OCI-LY1 (cell line): ENCODE data around the gene OVAAL.

Experiments
- H2AFZ ChIP-seq: fragments of 200-600 bp; sonication (generic), shearing (Covaris generic); 2 replicates; pipeline ENCODE4 v1.6.0; 2014; ENCODE audit warnings: antibody characterized with exemption, mild to moderate bottlenecking, low read length
- H3F3A ChIP-seq: fragments of 200-600 bp; sonication (generic), shearing (Covaris generic); 2 replicates; pipeline ENCODE4 v1.6.0; 2014; ENCODE audit warnings: mild to moderate bottlenecking, antibody characterized with exemption, low read length, moderate library complexity; ENCODE audit not compliant: insufficient read depth
- H3K27ac ChIP-seq: fragments of 200-600 bp; sonication (generic); 2 replicates; pipeline ENCODE4 v1.5.1; 2014; ENCODE audit warnings: low read length, mixed run types, mild to moderate bottlenecking, low read depth; ENCODE audit not compliant: poor library complexity, severe bottlenecking
- H3K27me3 ChIP-seq: fragments of 200-600 bp; sonication (generic); 2 replicates; pipeline ENCODE4 v1.6.0; 2014; ENCODE audit warnings: antibody characterized with exemption, mild to moderate bottlenecking, low read length, moderate library complexity; ENCODE audit not compliant: insufficient read depth
- H3K36me3 ChIP-seq: fragments of 200-600 bp; sonication (generic); 2 replicates; pipeline ENCODE4 v1.6.1; 2014; ENCODE audit warnings: mild to moderate bottlenecking, antibody characterized with exemption, low read length, moderate library complexity, mixed read lengths; ENCODE audit not compliant: insufficient read depth
- H3K4me1 ChIP-seq: fragments of 200-600 bp; sonication (generic); 2 replicates; pipeline ENCODE4 v1.5.1; 2014; ENCODE audit warnings: mild to moderate bottlenecking, low read length, moderate library complexity; ENCODE audit not compliant: insufficient read depth, severe bottlenecking
- H3K4me2 ChIP-seq: fragments of 200-600 bp; sonication (generic), shearing (Covaris generic); 2 replicates; pipeline ENCODE4 v1.6.1; 2014; ENCODE audit warnings: low read length
- H3K4me3 ChIP-seq: fragments of 200-600 bp; sonication (generic); 2 replicates; pipeline ENCODE4 v1.5.1; 2014; ENCODE audit warnings: low read length, low read depth, mild to moderate bottlenecking, mixed read lengths; ENCODE audit not compliant: poor library complexity, severe bottlenecking
- H3K79me2 ChIP-seq: fragments of 200-600 bp; shearing (Covaris generic); 2 replicates; pipeline ENCODE4 v1.6.1; 2016; ENCODE audit warnings: mixed run types, low read length, mixed read lengths; ENCODE audit not compliant: insufficient read depth
- H3K9ac ChIP-seq: fragments of 200-600 bp; sonication (generic), shearing (Covaris generic); 2 replicates; pipeline ENCODE4 v1.6.1; 2014; ENCODE audit warnings: mild to moderate bottlenecking, low read length, mixed read lengths
- H3K9me2 ChIP-seq: fragments of 200-600 bp; sonication (generic), shearing (Covaris generic); 2 replicates; pipeline ENCODE4 v1.6.1; 2014; ENCODE audit warnings: low read depth, mild to moderate bottlenecking, low read length, mixed read lengths
- H3K9me3 ChIP-seq: fragments of 200-600 bp; shearing (Covaris generic); 2 replicates; pipeline ENCODE4 v1.6.1; 2014; ENCODE audit warnings: low read length, mixed read lengths
- H4K20me1 ChIP-seq: fragments of 200-600 bp; sonication (generic), shearing (Covaris generic); 2 replicates; pipeline ENCODE4 v1.6.0; 2016; ENCODE audit warnings: mild to moderate bottlenecking, low read length; ENCODE audit not compliant: insufficient read depth
- EZH2 ChIP-seq: fragments of 200-600 bp; sonication (generic), shearing (Covaris generic); IDR thresholded peaks from 2 replicates; pipeline ENCODE4 v1.8.0; 2017; ENCODE audit warnings: borderline replicate concordance, mixed run types, mild to moderate bottlenecking, antibody characterized with exemption, low read length, moderate library complexity, mixed read lengths
- TF ChIP-seq, protein P1 (sequence below): fragments of 200-600 bp; sonication (generic), shearing (Covaris generic); IDR thresholded peaks from 2 replicates; pipeline ENCODE4 v1.5.1; 2017; ENCODE audit warnings: mild to moderate bottlenecking, antibody characterized with exemption, low read length, moderate library complexity, mixed read lengths

Gene OVAAL

DNA sequence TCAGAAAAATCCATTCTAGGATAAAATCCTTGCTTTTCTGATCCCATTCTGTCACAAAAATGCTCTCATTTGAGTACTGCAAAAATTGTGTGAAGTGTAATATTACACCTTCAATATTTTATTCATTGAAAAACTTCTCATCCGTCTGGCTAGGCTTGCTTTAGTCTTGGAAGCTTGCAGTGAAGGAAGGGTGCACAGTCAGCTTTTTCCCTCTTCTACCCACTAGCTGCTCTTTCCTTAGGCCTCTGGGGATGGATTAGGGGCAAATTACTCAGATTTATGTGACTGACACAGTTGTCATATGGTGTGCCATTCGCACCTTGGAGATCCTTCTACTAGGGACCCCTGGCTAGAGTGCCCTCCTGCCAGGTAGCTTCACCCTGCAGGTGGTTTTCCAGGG, 32.1 kb downstream of the OVAAL start:
- no peak overlapping the region for H3K27ac ChIP-seq
- H3F3A ChIP-seq: no peaks in the 10 kb centered on the region
- H3K4me3 ChIP-seq: no peak overlapping the region
- H4K20me1 ChIP-seq: no peaks in the 10 kb centered on the region
- no peak overlapping the region for H2AFZ ChIP-seq
- no peaks in the 10 kb centered on the region for H3K9me2 ChIP-seq
- H3K79me2 ChIP-seq: no peaks in the 10 kb centered on the region
- no peaks in the 10 kb centered on the region for H3K27me3 ChIP-seq
- no peaks in the 10 kb centered on the region for H3K4me1 ChIP-seq
- H3K9me3 ChIP-seq: no peaks in the 10 kb centered on the region
- no peak overlapping the region for H3K9ac ChIP-seq
- no peaks in the 10 kb centered on the region for H3K36me3 ChIP-seq
- no peak overlapping the region for H3K4me2 ChIP-seq
- TF ChIP-seq, protein P1, sequence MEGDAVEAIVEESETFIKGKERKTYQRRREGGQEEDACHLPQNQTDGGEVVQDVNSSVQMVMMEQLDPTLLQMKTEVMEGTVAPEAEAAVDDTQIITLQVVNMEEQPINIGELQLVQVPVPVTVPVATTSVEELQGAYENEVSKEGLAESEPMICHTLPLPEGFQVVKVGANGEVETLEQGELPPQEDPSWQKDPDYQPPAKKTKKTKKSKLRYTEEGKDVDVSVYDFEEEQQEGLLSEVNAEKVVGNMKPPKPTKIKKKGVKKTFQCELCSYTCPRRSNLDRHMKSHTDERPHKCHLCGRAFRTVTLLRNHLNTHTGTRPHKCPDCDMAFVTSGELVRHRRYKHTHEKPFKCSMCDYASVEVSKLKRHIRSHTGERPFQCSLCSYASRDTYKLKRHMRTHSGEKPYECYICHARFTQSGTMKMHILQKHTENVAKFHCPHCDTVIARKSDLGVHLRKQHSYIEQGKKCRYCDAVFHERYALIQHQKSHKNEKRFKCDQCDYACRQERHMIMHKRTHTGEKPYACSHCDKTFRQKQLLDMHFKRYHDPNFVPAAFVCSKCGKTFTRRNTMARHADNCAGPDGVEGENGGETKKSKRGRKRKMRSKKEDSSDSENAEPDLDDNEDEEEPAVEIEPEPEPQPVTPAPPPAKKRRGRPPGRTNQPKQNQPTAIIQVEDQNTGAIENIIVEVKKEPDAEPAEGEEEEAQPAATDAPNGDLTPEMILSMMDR: no peak
- TF ChIP-seq EZH2: no peak

DNA sequence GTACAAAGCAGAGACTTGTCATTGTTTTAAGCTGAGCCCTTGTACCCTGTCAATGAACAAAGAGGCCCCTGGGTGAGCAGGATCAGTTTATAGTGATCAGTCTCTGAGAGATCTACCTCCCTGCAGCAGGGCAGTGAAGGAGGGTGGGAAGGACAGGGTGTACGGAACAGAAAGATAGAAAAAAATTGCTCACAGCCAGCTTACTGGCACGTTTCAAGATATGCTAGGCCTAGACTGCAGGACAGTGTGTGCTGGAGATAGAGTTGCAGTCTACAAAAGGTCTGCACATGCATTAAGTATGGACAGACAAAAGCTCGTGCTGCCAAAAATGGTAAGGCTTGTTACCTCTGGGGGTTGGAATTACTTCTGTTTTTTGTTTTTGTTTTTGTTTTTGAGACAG, 34.6 kb downstream of the OVAAL start:
- TF ChIP-seq EZH2: no peak
- TF ChIP-seq, protein P1: no peak
- no peaks in the 10 kb centered on the region for H3K9me2 ChIP-seq
- H3K27me3 ChIP-seq: no peaks in the 10 kb centered on the region
- H3K9me3 ChIP-seq: no peaks in the 10 kb centered on the region
- H3K4me1 ChIP-seq: no peaks in the 10 kb centered on the region
- H3K4me3 ChIP-seq: no peak overlapping the region
- H3K36me3 ChIP-seq: no peaks in the 10 kb centered on the region
- no peak overlapping the region for H2AFZ ChIP-seq
- no peak overlapping the region for H3K9ac ChIP-seq
- no peaks in the 10 kb centered on the region for H3F3A ChIP-seq
- no peaks in the 10 kb centered on the region for H3K79me2 ChIP-seq
- H3K27ac ChIP-seq: no peak overlapping the region
- H3K4me2 ChIP-seq: no peak overlapping the region
- no peaks in the 10 kb centered on the region for H4K20me1 ChIP-seq

DNA sequence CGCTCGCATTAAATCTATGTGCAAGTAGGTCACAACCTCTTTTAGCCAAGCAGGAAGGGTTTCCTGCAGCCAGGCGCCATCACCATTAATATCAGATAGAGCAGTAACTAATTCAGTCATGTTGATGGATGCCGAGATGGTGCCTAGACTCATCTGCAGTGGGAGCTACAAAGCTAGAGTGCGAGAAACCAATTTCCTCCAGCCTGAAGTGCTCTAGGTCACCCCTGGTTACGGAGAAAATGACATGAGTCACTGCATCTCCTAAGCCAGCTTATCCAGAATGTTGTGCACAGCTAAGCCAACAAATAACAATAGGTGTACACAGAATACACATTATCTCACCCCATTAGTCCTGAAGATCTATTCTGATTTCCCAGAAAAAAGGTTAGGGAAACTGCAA, 36.0 kb downstream of the OVAAL start:
- no peaks in the 10 kb centered on the region for H3K9me3 ChIP-seq
- no peak overlapping the region for H3K4me3 ChIP-seq
- H3K27me3 ChIP-seq: no peaks in the 10 kb centered on the region
- no peak overlapping the region for H3K27ac ChIP-seq
- H3K79me2 ChIP-seq: no peaks in the 10 kb centered on the region
- H3K36me3 ChIP-seq: no peaks in the 10 kb centered on the region
- H2AFZ ChIP-seq: no peak overlapping the region
- H3K4me2 ChIP-seq: no peak overlapping the region
- no peaks in the 10 kb centered on the region for H3K4me1 ChIP-seq
- no peaks in the 10 kb centered on the region for H3F3A ChIP-seq
- no peaks in the 10 kb centered on the region for H3K9me2 ChIP-seq
- H3K9ac ChIP-seq: no peak overlapping the region
- no peaks in the 10 kb centered on the region for H4K20me1 ChIP-seq
- TF ChIP-seq EZH2: no peak
- TF ChIP-seq, protein P1: no peak
